RWPE2 (cell line): ENCODE data around the gene TMEM40.

Experiments
- ATAC-seq: fragments of 200-7000 bp; cut with Tn5 transposase; 3 replicates; pipeline ENCODE4 v1.9.1; 2021; ENCODE audit warnings: low read depth
- DNase-seq: peaks from one replicate; pipeline ENCODE4 v3.0.0-alpha.2; 2020; ENCODE audit warnings: low spot score
- H3K27ac ChIP-seq: fragments of 450-650 bp; 2 replicates; pipeline ENCODE4 v1.5.1; 2017; ENCODE audit warnings: mild to moderate bottlenecking; ENCODE audit not compliant: poor library complexity, severe bottlenecking
- H3K27me3 ChIP-seq: fragments of 250-450 bp; sonication (Bioruptor Pico); 2 replicates; pipeline ENCODE4 v1.5.1; 2021; ENCODE audit warnings: mild to moderate bottlenecking, moderate library complexity; ENCODE audit not compliant: insufficient read depth, poor library complexity, severe bottlenecking
- H3K36me3 ChIP-seq: fragments of 250-450 bp; sonication (Bioruptor Pico); 2 replicates; pipeline ENCODE4 v1.5.1; 2020; ENCODE audit warnings: low read depth, mild to moderate bottlenecking, moderate library complexity
- H3K4me1 ChIP-seq: fragments of 250-450 bp; sonication (Bioruptor Pico); 2 replicates; pipeline ENCODE4 v1.5.1; 2021; ENCODE audit warnings: mild to moderate bottlenecking, moderate library complexity; ENCODE audit not compliant: insufficient read depth, poor library complexity, severe bottlenecking
- H3K4me3 ChIP-seq: fragments of 250-450 bp; sonication (Bioruptor Pico); 2 replicates; pipeline ENCODE4 v1.5.1; 2021; ENCODE audit warnings: mild to moderate bottlenecking, moderate library complexity; ENCODE audit not compliant: severe bottlenecking
- H3K9me3 ChIP-seq: fragments of 250-450 bp; sonication (Bioruptor Pico); 2 replicates; pipeline ENCODE4 v1.5.1; 2021; ENCODE audit warnings: mild to moderate bottlenecking, moderate library complexity; ENCODE audit not compliant: severe bottlenecking
- TF ChIP-seq, protein P1 (sequence below): fragments of 450-650 bp; IDR thresholded peaks from one replicate; pipeline ENCODE4 v1.5.1; 2017; ENCODE audit warnings: mild to moderate bottlenecking, moderate library complexity; ENCODE audit not compliant: poor library complexity, severe bottlenecking

TMEM40 gene

DNA sequence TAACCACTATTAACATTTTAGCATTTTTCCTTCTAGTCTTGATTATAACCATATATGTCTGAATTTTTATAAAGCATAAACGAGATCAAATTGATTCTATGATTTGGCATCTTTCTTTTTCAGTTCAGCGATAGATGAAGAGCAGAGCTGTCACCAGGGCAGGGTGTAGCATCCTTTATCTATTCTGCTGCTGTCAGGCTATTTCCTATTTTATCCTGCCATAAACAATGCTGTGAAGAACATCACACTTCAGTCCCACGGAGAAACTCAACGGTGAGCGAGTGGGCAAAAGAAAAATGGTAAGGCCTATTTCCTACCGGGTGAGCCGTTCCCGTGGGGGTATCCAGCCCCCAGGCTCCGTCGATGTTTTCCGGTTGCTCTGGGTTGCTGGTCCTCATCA is 15.5 kb downstream of the TMEM40 start:
- no peak for ATAC-seq
- TF ChIP-seq, protein P1, sequence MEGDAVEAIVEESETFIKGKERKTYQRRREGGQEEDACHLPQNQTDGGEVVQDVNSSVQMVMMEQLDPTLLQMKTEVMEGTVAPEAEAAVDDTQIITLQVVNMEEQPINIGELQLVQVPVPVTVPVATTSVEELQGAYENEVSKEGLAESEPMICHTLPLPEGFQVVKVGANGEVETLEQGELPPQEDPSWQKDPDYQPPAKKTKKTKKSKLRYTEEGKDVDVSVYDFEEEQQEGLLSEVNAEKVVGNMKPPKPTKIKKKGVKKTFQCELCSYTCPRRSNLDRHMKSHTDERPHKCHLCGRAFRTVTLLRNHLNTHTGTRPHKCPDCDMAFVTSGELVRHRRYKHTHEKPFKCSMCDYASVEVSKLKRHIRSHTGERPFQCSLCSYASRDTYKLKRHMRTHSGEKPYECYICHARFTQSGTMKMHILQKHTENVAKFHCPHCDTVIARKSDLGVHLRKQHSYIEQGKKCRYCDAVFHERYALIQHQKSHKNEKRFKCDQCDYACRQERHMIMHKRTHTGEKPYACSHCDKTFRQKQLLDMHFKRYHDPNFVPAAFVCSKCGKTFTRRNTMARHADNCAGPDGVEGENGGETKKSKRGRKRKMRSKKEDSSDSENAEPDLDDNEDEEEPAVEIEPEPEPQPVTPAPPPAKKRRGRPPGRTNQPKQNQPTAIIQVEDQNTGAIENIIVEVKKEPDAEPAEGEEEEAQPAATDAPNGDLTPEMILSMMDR = no peak
- H3K27ac ChIP-seq = no peak overlapping the region
- H3K36me3 ChIP-seq = peaks cover 98% of the 10 kb centered on the region
- no peak overlapping the region for H3K4me3 ChIP-seq
- peaks cover 3% of the 10 kb centered on the region for H3K9me3 ChIP-seq
- H3K4me1 ChIP-seq = no peaks in the 10 kb centered on the region
- H3K27me3 ChIP-seq = no peaks in the 10 kb centered on the region
- no peak for DNase-seq

DNA sequence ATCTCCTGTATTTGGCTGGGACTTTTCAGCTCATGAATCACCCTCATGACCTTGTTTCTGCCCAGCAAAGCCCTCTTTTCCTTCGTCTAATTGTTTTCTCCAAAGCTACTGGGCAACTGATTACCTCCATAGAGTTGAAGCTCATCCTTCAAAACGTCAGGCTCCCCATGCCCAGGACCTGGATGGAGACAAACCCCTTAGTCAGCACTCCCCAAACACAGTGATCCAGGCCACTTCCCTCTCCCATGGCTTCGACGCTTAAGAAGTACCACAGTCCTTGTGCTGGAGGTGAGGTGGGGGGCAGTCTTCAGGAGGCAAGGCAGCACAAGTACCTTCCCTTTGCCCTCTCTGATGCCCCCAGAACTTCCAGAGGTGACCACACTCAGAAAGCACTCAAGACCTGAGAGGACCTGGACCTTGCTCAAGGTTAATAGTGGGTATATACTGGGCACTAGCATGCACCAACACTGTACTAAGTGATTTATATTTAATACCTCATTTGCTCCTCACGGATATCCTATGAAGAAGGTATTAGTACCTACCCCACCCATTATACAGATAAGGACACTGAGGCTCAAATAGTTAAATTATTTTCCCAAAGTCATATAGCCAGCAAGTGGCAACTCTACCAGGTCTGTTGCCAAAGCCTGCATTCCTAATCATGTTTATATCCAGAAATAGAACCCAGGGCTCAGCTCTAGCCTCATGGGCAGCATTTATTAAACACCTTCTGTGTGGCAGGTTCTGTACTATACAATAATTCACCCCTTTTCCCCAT is 16.5 kb downstream of the TMEM40 start:
- DNase-seq (no peak), ATAC-seq (peak; percentile 20; the same call in 1 of the 3 replicates)
- H3K4me1 ChIP-seq = no peaks in the 10 kb centered on the region
- H3K9me3 ChIP-seq = peaks cover 3% of the 10 kb centered on the region
- TF ChIP-seq, protein P1 = no peak
- no peak overlapping the region for H3K27ac ChIP-seq
- no peak overlapping the region for H3K4me3 ChIP-seq
- peaks cover 98% of the 10 kb centered on the region for H3K36me3 ChIP-seq
- H3K27me3 ChIP-seq = no peaks in the 10 kb centered on the region

DNA sequence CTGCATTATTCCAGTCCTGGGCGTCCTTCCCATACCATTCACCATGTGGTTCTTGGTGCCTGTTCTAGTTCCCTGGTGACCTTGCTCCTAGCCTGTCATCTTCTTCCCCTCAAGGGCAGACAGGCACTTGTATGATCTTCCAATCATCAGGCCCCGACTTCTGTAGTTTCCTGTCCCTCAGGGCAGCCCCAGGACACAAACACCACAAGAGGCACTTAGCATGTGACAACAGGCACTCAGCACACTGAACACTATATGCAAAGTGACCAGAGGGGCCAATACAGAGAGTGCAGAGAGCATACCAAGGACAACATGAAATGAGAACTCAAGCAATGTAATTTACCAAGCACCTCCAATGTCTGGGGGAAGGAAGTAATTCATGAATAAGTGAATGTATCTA is 17.9 kb downstream of the TMEM40 start:
- DNase-seq = no peak
- Histone ChIP-seq H3K4me3 (no peak overlapping the region), H3K4me1 (no peaks in the 10 kb centered on the region), H3K27me3 (no peaks in the 10 kb centered on the region), H3K36me3 (peaks cover 95% of the 10 kb centered on the region), H3K27ac (no peak overlapping the region), H3K9me3 (peaks cover 3% of the 10 kb centered on the region)
- no peak for ATAC-seq
- TF ChIP-seq, protein P1 = no peak

DNA sequence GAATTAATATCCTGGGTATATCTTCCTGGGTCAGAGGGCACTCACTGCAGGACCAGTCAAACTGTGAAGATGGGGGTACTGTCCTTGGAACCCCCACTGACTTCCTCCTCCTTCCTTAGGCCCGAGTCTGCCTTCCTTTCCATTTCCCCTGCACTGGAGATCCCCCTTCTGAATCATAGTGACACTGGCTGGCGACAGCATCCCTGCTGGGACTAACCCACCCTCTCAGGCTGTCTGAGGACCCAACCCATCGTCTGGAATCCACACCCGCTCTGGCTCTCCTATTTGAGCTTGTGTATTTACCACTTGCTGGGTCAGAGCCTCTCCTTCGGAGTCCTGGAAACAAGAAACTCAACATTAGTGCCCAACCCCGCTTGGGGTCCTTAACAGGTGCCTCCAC is 21.2 kb downstream of the TMEM40 start:
- no peaks in the 10 kb centered on the region for H3K9me3 ChIP-seq
- TF ChIP-seq, protein P1 = no peak
- no peak overlapping the region for H3K4me3 ChIP-seq
- no peak overlapping the region for H3K27ac ChIP-seq
- H3K36me3 ChIP-seq = peaks cover 94% of the 10 kb centered on the region
- no peaks in the 10 kb centered on the region for H3K27me3 ChIP-seq
- no peaks in the 10 kb centered on the region for H3K4me1 ChIP-seq
- ATAC-seq (no peak), DNase-seq (no peak)

DNA sequence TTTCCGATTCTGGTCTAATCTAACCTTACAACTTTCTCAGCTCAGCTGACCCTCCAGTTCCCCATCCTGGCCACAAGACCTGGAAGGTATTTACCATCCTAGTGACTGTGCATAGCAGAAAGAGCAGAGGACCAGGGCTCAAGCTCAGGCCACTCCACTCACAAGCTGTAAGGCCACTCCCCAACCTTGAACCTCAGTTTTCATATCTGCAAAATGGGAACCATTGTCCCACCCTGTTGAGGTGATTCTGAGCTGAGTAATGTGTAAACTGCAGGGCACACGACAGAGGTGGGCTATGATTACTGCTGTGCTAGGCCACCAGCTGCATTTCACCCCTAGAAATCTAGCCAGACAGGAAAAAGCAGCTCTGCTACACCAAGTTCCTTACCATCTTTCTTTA is 21.7 kb downstream of the TMEM40 start:
- no peak for ATAC-seq
- no peaks in the 10 kb centered on the region for H3K4me1 ChIP-seq
- TF ChIP-seq, protein P1 = no peak

More for the DNA sequence above, 21.7 kb downstream of the TMEM40 start:
- no peak overlapping the region for H3K4me3 ChIP-seq
- no peaks in the 10 kb centered on the region for H3K9me3 ChIP-seq
- H3K36me3 ChIP-seq = peaks cover 91% of the 10 kb centered on the region
- DNase-seq = no peak
- H3K27me3 ChIP-seq = no peaks in the 10 kb centered on the region
- H3K27ac ChIP-seq = no peak overlapping the region
